Memory B cell (primary cell): ENCODE results near the gene GALNT2.
A peak's percentile ranks its signal among the peaks of the same experiment; 100 is the strongest.

Experiments
- ATAC-seq: fragments of 150-1000 bp; cut with Tn5 transposase; 2 replicates; pipeline ENCODE4 v1.10.0; 2021; ENCODE audit warnings: low read depth, mild to moderate bottlenecking, moderate library complexity
- DNase-seq, 2 donors: peaks; one replicate each; pipeline ENCODE4 v3.0.0; 2022; ENCODE audit warnings: low spot score in 2 of 2
- H3K27ac Mint-ChIP-seq: one replicate; pipeline ENCODE4 v1.8.0; 2022; ENCODE audit warnings: mild to moderate bottlenecking, moderate library complexity, mixed read lengths
- H3K27me3 Mint-ChIP-seq: one replicate; pipeline ENCODE4 v1.8.0; 2022; ENCODE audit warnings: mixed read lengths
- H3K36me3 Mint-ChIP-seq: one replicate; pipeline ENCODE4 v1.8.0; 2022; ENCODE audit warnings: mild to moderate bottlenecking, mixed read lengths
- H3K4me1 Mint-ChIP-seq: one replicate; pipeline ENCODE4 v1.8.0; 2022; ENCODE audit warnings: mixed read lengths
- H3K4me3 Mint-ChIP-seq: one replicate; pipeline ENCODE4 v1.8.0; 2022; ENCODE audit warnings: mild to moderate bottlenecking, moderate library complexity, mixed read lengths
- H3K9me3 Mint-ChIP-seq: one replicate; pipeline ENCODE4 v1.8.0; 2022; ENCODE audit warnings: mixed read lengths

Gene GALNT2

GRCh38 chr1:230113235-230113592 lies 46.2 kb downstream of the GALNT2 start:
- H3K4me3 Mint-ChIP-seq: no peak overlapping the region

GRCh38 chr1:230113593-230114236 lies 46.7 kb downstream of the GALNT2 start:
- Mint-ChIP-seq H3K4me1 (peaks cover 37% of the 10 kb centered on the region), H3K4me3 (no peak overlapping the region), H3K36me3 (peaks cover 13% of the 10 kb centered on the region), H3K9me3 (no peaks in the 10 kb centered on the region), H3K27ac (no peak overlapping the region), H3K27me3 (no peaks in the 10 kb centered on the region)
- ATAC-seq (no peak), DNase-seq (no peak)

More at GRCh38 chr1:230113235-230113592, 46.2 kb downstream of the GALNT2 start:
- ATAC-seq (no peak), DNase-seq (no peak)
- H3K27me3 Mint-ChIP-seq: no peaks in the 10 kb centered on the region
- H3K36me3 Mint-ChIP-seq: peaks cover 13% of the 10 kb centered on the region
- H3K9me3 Mint-ChIP-seq: no peaks in the 10 kb centered on the region
- no peak overlapping the region for H3K27ac Mint-ChIP-seq
- peaks cover 41% of the 10 kb centered on the region for H3K4me1 Mint-ChIP-seq

GRCh38 chr1:230114237-230114651 lies 47.2 kb downstream of the GALNT2 start:
- peak overlapping the region; percentile 19 for H3K27ac Mint-ChIP-seq
- peaks cover 37% of the 10 kb centered on the region for H3K4me1 Mint-ChIP-seq
- no peak overlapping the region for H3K4me3 Mint-ChIP-seq
- no peaks in the 10 kb centered on the region for H3K9me3 Mint-ChIP-seq
- no peak for ATAC-seq
- DNase-seq: no peak
- peaks cover 14% of the 10 kb centered on the region for H3K36me3 Mint-ChIP-seq
- no peaks in the 10 kb centered on the region for H3K27me3 Mint-ChIP-seq

GRCh38 chr1:230117694-230118093 lies 50.7 kb downstream of the GALNT2 start:
- Mint-ChIP-seq H3K9me3 (no peaks in the 10 kb centered on the region), H3K36me3 (peaks cover 27% of the 10 kb centered on the region), H3K4me1 (peaks cover 35% of the 10 kb centered on the region), H3K4me3 (no peak overlapping the region), H3K27me3 (no peaks in the 10 kb centered on the region), H3K27ac (no peak overlapping the region)
- ATAC-seq (no peak), DNase-seq (no peak)

DNA sequence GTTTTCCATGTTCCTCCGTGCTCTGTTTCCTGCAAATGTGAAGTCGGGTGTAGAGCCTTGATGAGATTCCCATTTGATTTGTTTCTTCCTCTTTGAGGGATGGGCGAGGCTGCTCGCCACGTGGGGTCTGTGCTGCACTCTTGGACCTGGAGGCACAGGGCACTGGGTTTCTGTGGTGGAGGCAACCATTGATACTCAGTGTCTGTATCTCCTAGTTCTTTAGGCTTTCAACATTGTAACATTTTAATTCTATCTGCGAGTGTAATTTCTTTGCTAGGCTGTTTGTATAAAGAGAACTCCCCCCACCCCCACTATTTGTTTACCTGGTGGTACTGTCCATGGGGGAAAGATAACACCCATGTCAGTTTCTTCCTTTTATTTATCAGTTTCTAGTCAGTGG lies 52.3 kb downstream of the GALNT2 start:
- Mint-ChIP-seq H3K4me3 (no peak overlapping the region), H3K27ac (peak overlapping the region; percentile 35)

GRCh38 chr1:230120289-230120920 lies 53.4 kb downstream of the GALNT2 start:
- Mint-ChIP-seq H3K4me1 (peaks cover 56% of the 10 kb centered on the region), H3K9me3 (no peaks in the 10 kb centered on the region), H3K4me3 (no peak overlapping the region), H3K27me3 (no peaks in the 10 kb centered on the region), H3K27ac (peak overlapping the region; percentile 89), H3K36me3 (peaks cover 19% of the 10 kb centered on the region)
- no peak for ATAC-seq
- DNase-seq: no peak

More for the DNA sequence above, 52.3 kb downstream of the GALNT2 start:
- Mint-ChIP-seq H3K4me1 (peaks cover 49% of the 10 kb centered on the region), H3K36me3 (peaks cover 21% of the 10 kb centered on the region), H3K9me3 (no peaks in the 10 kb centered on the region), H3K27me3 (no peaks in the 10 kb centered on the region)
- ATAC-seq: no peak
- no peak for DNase-seq

DNA sequence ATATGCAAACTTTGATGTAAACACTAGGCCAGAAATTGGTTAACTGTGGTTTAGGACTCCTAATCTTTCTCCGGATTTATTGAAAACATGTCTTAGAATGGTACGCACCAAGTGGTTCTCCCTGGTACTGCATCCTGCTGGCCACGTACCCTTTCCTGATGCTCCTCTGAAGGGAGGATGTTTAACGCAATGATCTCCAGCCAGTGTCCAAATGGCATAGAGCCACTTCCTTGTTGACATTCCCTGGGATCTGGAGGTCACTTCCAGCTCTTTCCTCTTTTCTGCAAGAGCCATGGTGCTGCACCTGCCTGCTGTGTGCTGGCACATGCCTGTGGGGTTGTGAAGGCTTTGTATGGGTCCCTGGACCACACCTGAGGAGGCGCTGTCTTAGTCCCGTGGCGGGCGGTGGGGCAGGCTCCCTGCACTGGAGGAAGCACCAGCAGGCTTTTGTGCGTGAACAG lies 53.9 kb downstream of the GALNT2 start:
- Mint-ChIP-seq H3K27me3 (no peaks in the 10 kb centered on the region), H3K36me3 (peaks cover 15% of the 10 kb centered on the region), H3K4me3 (no peak overlapping the region), H3K4me1 (peaks cover 57% of the 10 kb centered on the region), H3K9me3 (no peaks in the 10 kb centered on the region), H3K27ac (peak overlapping the region; percentile 89)
- no peak for DNase-seq
- no peak for ATAC-seq

- peaks cover 14% of the 10 kb centered on the region for H3K36me3 Mint-ChIP-seq
Observed at GRCh38 chr1:230121950-230122349, 54.9 kb downstream of the GALNT2 start.

DNA sequence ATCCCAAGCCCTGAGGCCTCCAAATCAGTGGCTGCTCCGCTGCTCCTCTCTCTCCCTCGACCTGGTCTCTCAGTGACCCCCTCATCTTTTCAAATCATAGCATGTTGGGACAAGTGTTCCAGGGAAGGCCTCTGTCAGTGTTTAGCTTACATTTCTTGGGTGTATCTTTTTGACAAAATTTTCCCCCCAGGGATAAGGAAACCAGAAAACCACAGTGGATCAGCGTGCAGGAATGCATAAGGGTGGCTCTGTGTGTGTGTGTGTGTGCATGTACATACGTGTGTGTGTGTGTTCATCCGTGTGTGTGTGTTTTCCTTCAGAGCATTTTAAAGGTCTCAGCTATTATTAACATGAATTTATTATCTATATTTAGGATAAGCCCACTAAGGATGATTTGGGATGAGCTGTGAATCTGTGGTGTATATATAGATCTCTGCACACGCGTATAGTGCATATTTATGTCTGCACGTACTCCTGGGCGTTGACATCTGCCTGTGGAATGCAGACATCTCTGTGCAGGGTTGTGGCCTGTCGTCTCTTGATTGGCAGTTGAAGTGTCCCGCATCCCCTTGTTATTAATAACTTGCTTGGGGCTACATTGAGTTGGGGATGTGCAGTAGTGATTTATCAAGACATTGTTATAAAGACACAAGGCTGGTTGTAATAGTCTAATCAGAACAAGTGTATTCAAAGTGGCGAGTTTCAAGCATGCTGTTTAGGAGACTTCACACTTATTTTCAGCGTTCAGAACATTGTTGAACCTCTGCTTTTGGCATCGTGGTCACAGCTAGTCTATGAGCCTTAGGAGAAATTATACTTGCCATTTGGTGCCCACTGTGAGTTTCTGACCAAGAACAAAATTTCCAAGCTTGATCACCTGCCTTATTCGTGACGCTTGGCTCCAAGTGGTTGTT lies 55.6 kb downstream of the GALNT2 start:
- ATAC-seq (no peak), DNase-seq (no peak)
- Mint-ChIP-seq H3K4me1 (peaks cover 62% of the 10 kb centered on the region), H3K9me3 (no peaks in the 10 kb centered on the region), H3K27ac (peak overlapping the region; percentile 94), H3K36me3 (peaks cover 14% of the 10 kb centered on the region), H3K27me3 (no peaks in the 10 kb centered on the region), H3K4me3 (peak overlapping the region; percentile 30)

More at GRCh38 chr1:230121950-230122349, 54.9 kb downstream of the GALNT2 start:
- peak overlapping the region; percentile 94 for H3K27ac Mint-ChIP-seq
- H3K4me3 Mint-ChIP-seq: no peak overlapping the region
- H3K27me3 Mint-ChIP-seq: no peaks in the 10 kb centered on the region
- ATAC-seq (no peak), DNase-seq (no peak)
- peaks cover 64% of the 10 kb centered on the region for H3K4me1 Mint-ChIP-seq
- H3K9me3 Mint-ChIP-seq: no peaks in the 10 kb centered on the region

DNA sequence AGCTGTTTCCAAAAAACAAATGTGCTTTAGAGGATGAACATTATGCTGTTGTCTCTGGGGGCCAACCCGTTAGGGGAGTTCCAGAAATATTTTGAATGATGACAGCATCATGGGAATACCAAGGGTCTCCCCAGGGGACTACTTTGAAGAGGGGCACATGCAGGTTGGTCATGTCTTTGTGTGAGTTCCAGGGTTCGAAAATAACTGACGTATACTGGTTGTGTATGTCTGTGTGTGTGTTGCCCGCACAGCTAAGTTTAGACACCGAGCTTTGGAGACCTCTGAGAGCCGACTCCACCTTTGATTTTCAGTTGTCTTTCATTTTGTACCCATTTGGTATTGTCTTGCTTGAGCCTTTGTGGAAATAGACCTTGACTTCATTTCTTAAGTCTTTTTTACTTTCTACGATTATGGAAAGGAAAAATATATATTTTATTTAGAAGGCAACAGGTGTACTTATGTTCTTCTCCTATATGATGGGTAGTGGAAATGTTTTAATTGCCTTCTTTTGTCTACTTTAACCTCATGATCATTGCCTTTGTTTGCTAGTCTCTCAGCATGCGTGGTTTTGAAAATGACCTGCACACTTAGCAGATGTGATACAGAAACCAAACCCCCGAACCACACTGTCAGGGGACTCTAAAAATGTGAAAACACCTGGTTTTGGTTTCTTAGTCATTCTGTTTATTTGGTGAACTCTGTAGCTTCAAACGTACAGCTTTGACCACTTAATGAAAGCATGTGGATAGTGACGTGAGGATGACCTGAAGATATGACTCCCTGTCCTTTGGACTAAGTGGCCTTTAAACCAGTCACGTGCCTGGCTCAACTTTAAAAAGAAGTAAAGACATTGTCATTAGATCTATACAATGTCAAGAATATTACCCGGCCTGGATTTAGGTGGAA lies 56.5 kb downstream of the GALNT2 start:
- Mint-ChIP-seq H3K4me3 (peak overlapping the region; percentile 58), H3K9me3 (no peaks in the 10 kb centered on the region), H3K36me3 (peaks cover 14% of the 10 kb centered on the region), H3K27me3 (no peaks in the 10 kb centered on the region), H3K4me1 (peaks cover 60% of the 10 kb centered on the region), H3K27ac (peak overlapping the region; percentile 94)
- ATAC-seq: peak; percentile 73
- DNase-seq: peak; percentile 51 to 56

DNA sequence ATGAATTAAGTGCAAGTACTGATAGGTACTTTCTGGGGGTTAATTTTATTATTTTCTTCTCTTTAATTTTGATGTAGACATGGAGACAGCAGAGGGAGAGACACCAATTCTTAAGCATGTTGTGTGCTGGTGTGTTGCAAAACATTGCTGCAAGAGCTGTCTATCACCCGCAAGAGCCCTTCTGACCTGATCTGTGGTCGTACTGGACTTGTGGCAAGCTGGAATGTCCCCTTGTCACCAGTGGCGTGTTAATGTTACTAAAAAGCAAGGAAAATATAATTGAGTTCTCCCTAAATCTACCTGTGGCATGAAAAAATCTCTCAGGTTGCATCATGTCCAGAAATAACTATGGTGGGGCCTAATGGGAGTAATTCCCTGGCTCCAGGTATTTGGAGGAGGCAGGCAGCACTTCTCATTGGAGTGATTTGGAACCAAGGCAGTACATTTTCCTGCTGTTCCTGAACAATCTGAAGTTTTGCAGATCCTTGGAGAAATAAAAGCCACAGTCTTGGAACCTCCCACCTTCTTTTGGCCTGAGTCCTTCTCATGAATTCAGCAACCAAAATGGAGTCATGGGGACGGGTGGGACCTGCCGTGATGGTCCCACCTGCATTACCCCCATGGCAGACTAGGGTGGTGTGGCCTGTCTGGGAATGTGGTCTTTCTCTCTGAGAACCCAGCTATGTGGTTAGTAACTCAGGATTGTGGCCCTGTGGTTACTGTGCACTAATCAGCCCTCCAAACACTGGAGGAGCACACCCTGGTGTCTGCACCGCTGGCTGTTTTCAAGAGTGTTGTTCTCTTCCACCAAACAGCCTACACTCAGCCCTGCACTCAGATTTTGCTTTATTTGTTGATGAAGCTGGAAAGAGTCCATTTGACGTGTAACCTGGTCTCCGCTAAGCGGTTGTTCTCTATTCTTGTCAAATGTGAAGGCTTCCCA lies 57.4 kb downstream of the GALNT2 start:
- peaks cover 57% of the 10 kb centered on the region for H3K4me1 Mint-ChIP-seq
- DNase-seq: no peak
- ATAC-seq: no peak

GRCh38 chr1:230125141-230125540 lies 58.1 kb downstream of the GALNT2 start:
- peaks cover 14% of the 10 kb centered on the region for H3K36me3 Mint-ChIP-seq
- ATAC-seq (no peak), DNase-seq (no peak)
- H3K4me3 Mint-ChIP-seq: no peak overlapping the region
- no peaks in the 10 kb centered on the region for H3K9me3 Mint-ChIP-seq
- H3K27me3 Mint-ChIP-seq: no peaks in the 10 kb centered on the region
- H3K4me1 Mint-ChIP-seq: peaks cover 57% of the 10 kb centered on the region
- H3K27ac Mint-ChIP-seq: peak overlapping the region; percentile 94

More for the DNA sequence above, 57.4 kb downstream of the GALNT2 start:
- H3K9me3 Mint-ChIP-seq: no peaks in the 10 kb centered on the region
- H3K27ac Mint-ChIP-seq: peak overlapping the region; percentile 94
- H3K4me3 Mint-ChIP-seq: peak overlapping the region; percentile 58
- no peaks in the 10 kb centered on the region for H3K27me3 Mint-ChIP-seq
- peaks cover 12% of the 10 kb centered on the region for H3K36me3 Mint-ChIP-seq
